BJ (cell line): ENCODE results near the gene OSBPL6. TPM values are rescaled to one million over a fixed set of nuclear protein-coding genes. Genes with fewer than 3 reads are reported as not detected.

Source experiments
- CTCF ChIA-PET: fragments of 350-600 bp; formaldehyde crosslinking; extraction: SDS; loops from one replicate; lab custom pipeline; 2021; ENCODE audit warnings: antibody characterized with exemption, inconsistent platforms; lab: Yijun Ruan, JAX
- POLR2A ChIA-PET: fragments of 300-600 bp; sonication (Branson Sonifier 250); formaldehyde crosslinking; extraction: SDS; loops from one replicate; lab custom pipeline; 2021; ENCODE audit warnings: antibody characterized with exemption; lab: Charles Lee
- DNase-seq: peaks from one replicate; pipeline ENCODE4 v3.0.0-alpha.2; 2011; ENCODE audit warnings: low read depth
- H3K27me3 ChIP-seq: 2 replicates; pipeline ENCODE4 v1.6.0; 2011; ENCODE audit warnings: low read length; ENCODE audit not compliant: control insufficient read depth, insufficient read depth
- H3K36me3 ChIP-seq: 2 replicates; pipeline ENCODE4 v1.5.1; 2011; ENCODE audit warnings: low read length; ENCODE audit not compliant: control insufficient read depth, insufficient read depth
- H3K4me3 ChIP-seq: 2 replicates; pipeline ENCODE4 v1.5.1; 2011; ENCODE audit warnings: low read depth, mild to moderate bottlenecking, control low read depth, low read length
- polyA plus RNA-seq: library from polyadenylated mRNA; depleted of rRNA; stranded (reverse); fragments of >200 nt; gene quantifications from 2 replicates; pipeline ENCODE4 v1.2.3, GENCODE V29; 2011
- TF ChIP-seq, protein P1 (sequence below): IDR thresholded peaks from 2 replicates; pipeline ENCODE4 v1.5.1; 2011; ENCODE audit warnings: low read depth, mild to moderate bottlenecking, control low read depth, inconsistent platforms, low read length, moderate library complexity; ENCODE audit not compliant: insufficient read depth

Gene OSBPL6
- polyA plus RNA-seq, 1 experiment, result 3.7 TPM

DNA sequence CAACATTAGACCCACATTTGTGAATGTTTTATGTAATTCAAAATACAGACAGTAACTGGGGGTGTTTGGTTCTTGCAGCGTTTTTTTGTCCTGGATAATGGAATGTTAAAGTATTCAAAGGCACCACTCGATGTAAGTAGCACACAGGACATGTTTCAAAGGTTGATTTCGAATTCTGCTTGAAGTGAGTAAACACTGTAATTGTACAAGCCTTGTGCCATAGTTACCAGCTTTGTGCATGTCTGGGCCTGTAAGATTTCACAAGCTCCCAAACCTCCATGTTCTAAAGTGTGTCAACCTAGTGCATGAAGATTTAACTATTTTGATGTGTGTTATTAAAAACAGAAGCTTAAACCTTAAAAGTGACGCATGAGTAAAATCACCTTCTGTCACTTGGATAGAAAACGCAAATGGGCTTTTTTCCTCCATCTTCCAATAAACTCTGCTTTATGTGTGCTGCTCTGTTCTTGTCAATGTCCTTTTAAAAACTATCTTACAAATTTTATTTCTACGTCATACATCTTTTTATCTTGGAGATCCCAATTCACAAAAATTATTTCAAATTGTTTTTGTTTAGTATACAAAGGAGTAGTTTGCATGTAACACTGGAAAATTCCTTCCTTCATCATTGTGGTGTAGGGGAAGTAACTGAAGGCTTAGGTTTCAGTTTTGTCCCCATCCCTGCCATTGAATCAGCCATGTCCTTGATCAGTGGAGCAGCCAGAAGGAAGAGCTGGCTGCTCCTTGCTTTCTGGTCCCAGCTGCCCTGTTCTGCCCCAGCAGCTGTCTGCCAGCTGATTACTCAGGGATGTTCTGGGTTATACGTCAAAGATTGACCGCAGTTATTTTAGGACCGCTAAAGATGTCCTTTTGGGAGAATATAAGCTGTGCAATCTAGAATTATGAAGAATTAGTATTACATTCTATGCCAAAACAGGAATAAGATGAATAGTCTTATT is 137.4 kb downstream of the OSBPL6 start:
- Histone ChIP-seq H3K4me3 (no peak overlapping the region), H3K36me3 (no peaks in the 10 kb centered on the region), H3K27me3 (no peaks in the 10 kb centered on the region)
- ChIA-PET POLR2A (no interaction called here), CTCF (interaction anchor here (1.0 to 1.6 kb wide), 2 partner anchors 14 to 82 kb away, joined by 3 to 4 read pairs; no protein-coding TSS in a partner anchor)
- TF ChIP-seq, protein P1, sequence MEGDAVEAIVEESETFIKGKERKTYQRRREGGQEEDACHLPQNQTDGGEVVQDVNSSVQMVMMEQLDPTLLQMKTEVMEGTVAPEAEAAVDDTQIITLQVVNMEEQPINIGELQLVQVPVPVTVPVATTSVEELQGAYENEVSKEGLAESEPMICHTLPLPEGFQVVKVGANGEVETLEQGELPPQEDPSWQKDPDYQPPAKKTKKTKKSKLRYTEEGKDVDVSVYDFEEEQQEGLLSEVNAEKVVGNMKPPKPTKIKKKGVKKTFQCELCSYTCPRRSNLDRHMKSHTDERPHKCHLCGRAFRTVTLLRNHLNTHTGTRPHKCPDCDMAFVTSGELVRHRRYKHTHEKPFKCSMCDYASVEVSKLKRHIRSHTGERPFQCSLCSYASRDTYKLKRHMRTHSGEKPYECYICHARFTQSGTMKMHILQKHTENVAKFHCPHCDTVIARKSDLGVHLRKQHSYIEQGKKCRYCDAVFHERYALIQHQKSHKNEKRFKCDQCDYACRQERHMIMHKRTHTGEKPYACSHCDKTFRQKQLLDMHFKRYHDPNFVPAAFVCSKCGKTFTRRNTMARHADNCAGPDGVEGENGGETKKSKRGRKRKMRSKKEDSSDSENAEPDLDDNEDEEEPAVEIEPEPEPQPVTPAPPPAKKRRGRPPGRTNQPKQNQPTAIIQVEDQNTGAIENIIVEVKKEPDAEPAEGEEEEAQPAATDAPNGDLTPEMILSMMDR, result no peak
- no peak for DNase-seq

DNA sequence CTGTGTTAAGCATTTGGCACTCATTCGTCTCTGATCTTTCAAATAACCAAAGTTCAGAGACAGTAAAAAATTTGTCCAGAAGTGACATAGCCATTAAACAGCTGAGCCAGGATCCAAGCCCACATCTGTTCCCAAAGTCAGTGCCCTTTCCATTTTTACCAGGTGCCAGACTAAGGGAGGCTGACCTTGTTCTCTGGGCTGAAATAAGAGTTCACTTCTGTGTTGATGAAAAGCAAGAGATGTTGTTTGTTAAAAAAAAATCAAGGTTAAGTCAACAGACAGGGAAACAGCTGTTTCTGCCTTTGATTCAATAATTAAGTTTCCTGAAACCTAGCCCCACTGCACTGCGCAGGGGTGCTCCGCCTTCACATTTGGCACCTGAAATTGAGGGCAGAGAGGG is 139.5 kb downstream of the OSBPL6 start:
- DNase-seq, result no peak
- Histone ChIP-seq H3K27me3 (no peaks in the 10 kb centered on the region), H3K36me3 (no peaks in the 10 kb centered on the region), H3K4me3 (no peak overlapping the region)
- POLR2A ChIA-PET, result no interaction called here
- CTCF ChIA-PET, result no interaction called here
- TF ChIP-seq, protein P1, result no peak

DNA sequence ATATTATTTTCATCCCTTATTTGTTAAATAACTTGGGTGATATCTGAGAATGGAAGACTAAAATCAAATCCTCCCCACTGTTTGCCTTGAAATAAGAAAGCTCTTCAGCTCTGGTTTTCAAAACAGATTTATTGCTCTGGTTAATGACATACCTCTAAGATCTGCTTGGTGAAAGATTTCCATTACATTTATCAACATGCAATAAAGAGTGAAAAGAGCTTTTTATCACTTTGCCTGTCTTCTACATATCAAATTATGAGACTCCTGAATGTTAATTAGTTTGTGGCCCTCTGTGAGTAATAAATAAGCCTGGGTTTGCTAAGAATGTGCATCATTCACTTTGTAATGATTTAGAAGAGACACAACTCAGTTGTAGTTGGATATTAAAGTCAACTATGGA is 140.9 kb downstream of the OSBPL6 start:
- Histone ChIP-seq H3K4me3 (no peak overlapping the region), H3K36me3 (no peaks in the 10 kb centered on the region), H3K27me3 (no peaks in the 10 kb centered on the region)
- TF ChIP-seq, protein P1, result no peak
- no peak for DNase-seq
- CTCF ChIA-PET, result no interaction called here
- POLR2A ChIA-PET, result no interaction called here

DNA sequence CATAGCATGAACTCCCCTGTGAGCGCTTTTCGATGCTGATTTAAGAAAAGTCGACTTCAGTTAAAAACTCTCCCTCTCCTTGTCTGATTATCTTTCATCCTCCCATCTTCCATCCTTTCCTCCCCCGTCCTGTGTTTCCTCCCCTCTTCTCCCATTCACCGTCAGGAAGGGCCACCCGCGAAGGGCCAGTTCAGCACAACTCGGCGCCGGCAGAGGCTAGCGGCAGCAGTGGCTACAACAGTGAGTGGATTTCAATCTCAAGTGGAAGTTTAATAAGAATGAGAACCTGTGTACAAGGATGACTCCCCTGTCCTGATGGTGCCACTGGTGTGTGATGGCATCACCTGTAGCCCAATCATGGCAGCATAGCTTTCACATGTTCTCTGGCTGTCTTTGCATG is 149.8 kb downstream of the OSBPL6 start:
- POLR2A ChIA-PET, result no interaction called here
- CTCF ChIA-PET, result interaction anchor here (0.6 kb wide), 1 partner anchor 51 kb away, joined by 4 read pairs; no protein-coding TSS in a partner anchor
- no peaks in the 10 kb centered on the region; the same call in 1 of the 2 replicates for H3K36me3 ChIP-seq

DNA sequence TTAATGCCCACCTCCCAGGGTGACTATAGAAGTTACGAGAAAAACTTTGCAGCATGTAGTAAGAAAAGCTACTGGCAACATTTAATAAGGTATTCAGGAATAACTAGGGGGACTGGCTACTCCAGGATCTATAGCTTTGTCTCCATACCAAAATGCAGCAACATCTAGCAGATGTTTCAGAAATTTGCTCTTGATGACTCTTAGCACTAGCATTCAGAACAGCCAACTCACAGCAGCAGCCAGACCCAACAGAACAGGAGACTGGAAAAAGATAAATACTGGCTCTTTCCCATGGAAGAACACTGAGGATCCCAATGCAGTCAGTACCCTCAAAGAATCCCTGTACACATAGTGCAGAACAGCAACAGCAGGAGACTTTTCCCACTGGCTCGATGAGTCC is 151.6 kb downstream of the OSBPL6 start:
- H3K27me3 ChIP-seq, result no peaks in the 10 kb centered on the region
- no peak for DNase-seq
- H3K4me3 ChIP-seq, result no peak overlapping the region
- CTCF ChIA-PET, result interaction anchor here (1.4 kb wide), 1 partner anchor 15 kb away, joined by 4 read pairs; no protein-coding TSS in a partner anchor
- H3K36me3 ChIP-seq, result no peaks in the 10 kb centered on the region; the same call in 1 of the 2 replicates
- TF ChIP-seq, protein P1, result no peak
- POLR2A ChIA-PET, result no interaction called here

More for the DNA sequence above, 149.8 kb downstream of the OSBPL6 start:
- TF ChIP-seq, protein P1, result no peak
- no peak overlapping the region for H3K4me3 ChIP-seq
- no peak for DNase-seq
- no peaks in the 10 kb centered on the region for H3K27me3 ChIP-seq
